Activated CD8-positive, alpha-beta memory T cell treated with anti-CD3 and anti-CD28 coated beads, Interleukin-2, amount 50 U/mL, for 4 hours (primary cell): ENCODE measurements around the gene GCG.

ENCODE experiments used
- DNase-seq: peaks from one replicate; pipeline ENCODE4 v3.0.0-alpha.2; 2020

The GCG gene

GRCh38 chr2:162152147-162152546, at the start of gene GCG:
Gene GCG (minus strand): TSS chr2:162152247. CDS start chr2:162149178, 3,069 bp downstream.
- no peak for DNase-seq

DNA sequence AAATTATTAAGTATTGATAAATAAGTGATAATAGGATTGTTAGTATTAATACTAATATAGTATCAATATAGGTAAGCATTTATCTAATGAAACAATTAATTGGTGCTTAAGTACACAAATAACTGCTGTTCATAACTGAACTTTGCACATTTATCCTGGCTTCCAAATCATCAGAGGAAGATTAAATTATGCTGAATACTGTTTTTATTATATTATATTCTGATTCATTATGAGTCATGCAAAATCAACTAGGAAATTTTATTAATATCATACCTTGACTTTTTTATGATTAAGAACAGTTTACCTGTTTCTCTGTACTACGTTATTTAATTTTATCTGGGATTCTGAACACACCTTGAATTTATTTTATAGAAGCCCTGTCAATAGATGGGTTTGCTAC, 48.6 kb upstream of the GCG start:
- no peak for DNase-seq

- DNase-seq = no peak
Observed at GRCh38 chr2:162199913-162200312, 47.9 kb upstream of the GCG start.

DNA sequence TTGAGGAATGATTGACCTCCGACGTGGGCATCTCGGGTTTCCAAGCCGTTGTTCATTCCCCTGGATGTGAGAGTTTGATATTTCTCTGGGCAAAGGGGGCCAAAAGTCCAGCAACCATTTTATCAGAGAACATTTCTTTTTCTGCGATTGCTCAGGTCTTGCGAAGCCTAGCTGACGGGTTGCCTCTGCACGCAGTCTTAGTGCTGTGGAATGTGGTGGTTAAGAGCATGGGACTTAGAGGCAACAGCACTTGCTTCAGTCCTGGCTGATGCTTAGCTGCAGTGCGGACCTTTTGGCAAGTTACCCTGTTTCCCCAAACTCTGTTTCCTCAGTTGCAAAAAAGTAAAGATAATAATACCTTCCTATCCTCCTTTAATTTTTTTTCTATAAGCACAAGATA, 46.2 kb upstream of the GCG start:
- DNase-seq = no peak

- DNase-seq = no peak
Observed at GRCh38 chr2:162197069-162197825, 45.2 kb upstream of the GCG start.

- DNase-seq = no peak
Observed at GRCh38 chr2:162196638-162197037, 44.6 kb upstream of the GCG start.

DNA sequence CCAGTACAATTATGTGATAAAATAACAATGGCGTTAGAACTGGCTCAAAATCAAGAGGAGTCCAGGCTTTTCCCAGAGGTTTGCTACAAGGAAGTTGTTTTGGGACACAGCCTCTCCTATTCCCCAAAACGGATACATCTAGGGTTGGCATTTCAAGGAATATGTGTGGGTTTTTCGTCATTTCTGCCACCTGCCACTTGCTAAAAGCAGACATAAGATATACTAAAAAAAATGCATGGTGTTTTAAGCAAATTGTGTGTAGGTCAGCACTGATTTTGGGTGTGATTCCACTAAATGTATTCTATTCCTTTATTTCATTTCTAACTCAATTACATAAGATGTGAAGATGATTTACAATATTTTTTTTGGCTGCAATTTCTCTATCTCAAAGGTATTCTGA, 36.4 kb upstream of the GCG start:
- no peak for DNase-seq

- no peak for DNase-seq
Observed at GRCh38 chr2:162185541-162186232, 33.6 kb upstream of the GCG start.

GRCh38 chr2:162184821-162185450, 32.9 kb upstream of the GCG start:
- DNase-seq = no peak

GRCh38 chr2:162184359-162184758, 32.3 kb upstream of the GCG start:
- no peak for DNase-seq

- no peak for DNase-seq
Observed at GRCh38 chr2:162182395-162182794, 30.3 kb upstream of the GCG start.

GRCh38 chr2:162177301-162177700, 25.3 kb upstream of the GCG start:
- no peak for DNase-seq

- no peak for DNase-seq
Observed at GRCh38 chr2:162175714-162176113, 23.7 kb upstream of the GCG start.

DNA sequence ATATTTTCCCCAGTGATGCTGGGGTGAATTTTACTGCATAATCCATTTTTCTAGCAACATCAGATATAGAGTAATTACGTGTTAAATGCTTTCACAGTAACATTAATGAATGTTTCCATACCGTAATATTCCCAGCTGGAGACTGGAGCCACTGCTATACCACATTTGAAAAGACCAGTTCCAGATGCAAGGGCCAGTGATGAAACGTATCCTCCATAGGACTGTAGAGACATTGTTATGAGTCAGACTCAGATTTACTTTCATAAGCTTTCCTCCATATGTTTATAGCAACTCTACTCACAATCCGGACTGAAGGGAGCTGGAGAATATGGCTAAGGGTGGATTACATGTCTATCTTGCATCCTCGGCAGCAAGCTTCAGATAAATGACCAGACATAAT, 22.7 kb upstream of the GCG start:
- no peak for DNase-seq

DNA sequence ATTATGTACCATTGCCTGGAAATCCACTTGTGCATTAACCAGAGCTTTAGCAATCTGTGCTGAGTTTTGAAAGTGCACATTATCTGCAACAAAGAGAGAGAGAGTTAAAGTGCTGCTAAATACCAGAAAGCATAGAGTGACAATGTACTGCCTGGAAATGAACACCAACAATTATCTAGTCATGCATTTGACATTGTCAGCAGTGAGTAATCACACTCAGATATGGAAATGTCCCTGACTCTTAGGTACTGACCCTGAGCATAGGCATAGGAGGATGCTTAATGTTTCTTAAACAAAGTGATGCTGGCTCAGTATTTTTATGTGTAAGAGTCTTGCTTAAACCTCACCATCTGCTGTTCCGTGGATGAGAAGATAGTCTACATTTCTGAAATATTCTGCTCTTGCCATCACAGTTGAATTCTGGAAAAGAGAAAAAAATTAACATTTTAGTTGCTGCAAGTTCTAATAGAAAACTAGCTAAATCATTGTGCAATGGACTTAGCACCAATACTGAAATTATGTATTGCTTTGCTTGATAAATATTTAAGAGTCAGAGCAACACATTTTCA, 20.8 kb upstream of the GCG start:
- DNase-seq = no peak

GRCh38 chr2:162166745-162167144, 14.7 kb upstream of the GCG start:
- DNase-seq = no peak

DNA sequence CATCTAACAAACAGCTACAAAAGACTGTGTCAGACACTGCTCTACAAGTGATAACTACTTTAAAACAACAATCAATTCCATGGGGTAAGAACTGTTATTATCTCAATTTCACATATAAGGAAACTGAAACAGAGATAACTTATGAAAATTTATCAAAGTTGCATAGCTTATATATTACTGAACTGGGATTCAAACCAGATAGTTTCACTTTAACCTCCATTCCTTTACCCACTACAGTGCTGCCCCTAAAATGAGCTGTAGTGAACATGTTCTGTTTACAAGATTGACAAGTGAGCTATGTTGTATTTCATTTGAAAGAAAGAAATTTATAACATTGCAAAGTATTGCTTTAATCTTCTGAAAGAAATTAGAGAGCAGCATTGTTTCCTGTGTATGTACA, 14.1 kb upstream of the GCG start:
- no peak for DNase-seq

GRCh38 chr2:162164802-162165201, 12.8 kb upstream of the GCG start:
- DNase-seq = no peak

- DNase-seq = no peak
Observed at GRCh38 chr2:162159446-162159845, 7.4 kb upstream of the GCG start.

DNA sequence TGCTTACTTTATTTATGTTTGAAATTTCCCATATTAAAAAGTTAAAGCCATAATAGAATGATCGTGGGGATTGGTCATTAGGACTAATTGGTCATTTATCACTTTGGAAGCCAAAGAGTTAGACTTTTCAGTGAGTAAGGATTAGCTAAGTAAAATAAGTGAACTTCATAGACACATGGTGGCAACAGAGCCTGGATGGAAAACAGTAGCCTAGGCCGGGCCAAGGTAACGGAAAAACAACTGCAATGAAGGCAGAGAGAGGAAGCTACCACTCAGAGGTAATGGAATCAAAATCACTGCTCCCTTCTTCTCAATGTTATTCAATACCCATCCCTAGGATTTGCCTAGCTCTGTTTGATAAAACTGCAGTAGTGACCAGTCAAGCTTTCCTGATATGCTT, 4.1 kb upstream of the GCG start:
- DNase-seq = no peak

- no peak for DNase-seq
Observed at GRCh38 chr2:162155093-162155492, 3.0 kb upstream of the GCG start.

GRCh38 chr2:162153608-162154224, 1.7 kb upstream of the GCG start:
- DNase-seq = peak; percentile 57

DNA sequence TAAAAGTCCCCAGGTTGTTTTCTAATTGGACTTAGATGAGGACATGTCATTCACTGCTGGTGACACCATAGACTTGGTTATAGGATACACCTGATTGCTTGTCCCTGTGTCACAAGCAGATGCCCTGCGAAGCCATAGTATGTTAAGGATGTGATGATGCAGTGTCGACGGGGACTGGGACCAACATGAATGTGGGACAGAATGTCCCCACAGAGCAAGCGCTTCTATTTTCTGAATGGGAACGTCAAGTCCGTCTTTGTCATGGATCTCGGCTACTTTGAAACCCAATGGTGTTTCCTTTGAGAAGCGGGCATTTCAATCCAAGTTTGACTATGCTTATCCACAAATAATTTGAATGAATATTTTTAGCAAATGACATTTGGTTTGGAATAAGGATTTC, 2.1 kb downstream of the GCG start:
- no peak for DNase-seq
